C4-2B (cell line): ENCODE results near the gene ZNF76.

ENCODE experiments used
- H3K27ac ChIP-seq: fragments of 450-650 bp; 2 replicates; pipeline ENCODE4 v1.5.1; 2017
- CTCF ChIP-seq: fragments of 450-650 bp; conservative IDR thresholded peaks from 2 replicates; pipeline ENCODE4 v1.5.1; 2017; ENCODE audit warnings: mild to moderate bottlenecking
- ZFX ChIP-seq: fragments of 450-650 bp; IDR thresholded peaks from 2 replicates; pipeline ENCODE4 v1.6.1; 2017

ZNF76 gene

GRCh38 chr6:35295521-35296315, 36.2 kb downstream of the ZNF76 start:
- H3K27ac ChIP-seq = no peak overlapping the region
- TF ChIP-seq CTCF = no peak
- no peak for TF ChIP-seq ZFX

- peak overlapping the region; percentile 93 for H3K27ac ChIP-seq
- TF ChIP-seq CTCF (no peak), ZFX (no peak)
Observed at GRCh38 chr6:35296931-35297600, 37.5 kb downstream of the ZNF76 start.

GRCh38 chr6:35297601-35298481, 38.3 kb downstream of the ZNF76 start, which contains the start of gene DEF6:
DEF6 (plus strand) TSS chr6:35297818; CDS start chr6:35297857, 39 bp downstream.
- peak within 1 kb of the TSS; percentile 93 for H3K27ac ChIP-seq
- TF ChIP-seq ZFX = peak; percentile 48; the same call in 1 of the 2 replicates
- peak; percentile 95 for TF ChIP-seq CTCF

- no peak for TF ChIP-seq ZFX
- TF ChIP-seq CTCF = no peak
- peak overlapping the region; percentile 93 for H3K27ac ChIP-seq
Observed at GRCh38 chr6:35298625-35299140, 39.1 kb downstream of the ZNF76 start.

GRCh38 chr6:35299674-35300073, 40.1 kb downstream of the ZNF76 start:
- H3K27ac ChIP-seq = no peak overlapping the region
- TF ChIP-seq CTCF (no peak), ZFX (no peak)

- H3K27ac ChIP-seq = no peak overlapping the region
- TF ChIP-seq CTCF (no peak), ZFX (no peak)
Observed at GRCh38 chr6:35300848-35301247, 41.3 kb downstream of the ZNF76 start.
